K562 (cell line): ENCODE measurements around the gene RPS27.

Experiments used
- ELF4 ChIP-seq: fragments of 450-650 bp; formaldehyde crosslinking; IDR thresholded peaks from 2 replicates; pipeline ENCODE4 v1.4.0; 2022; ENCODE audit warnings: missing genetic modification characterization
- EP300 ChIP-seq: IDR thresholded peaks from 2 replicates; pipeline ENCODE4 v1.6.1; 2012; ENCODE audit warnings: low read length, improper control_type of control experiment
- ETV5 ChIP-seq: sonication (generic); formaldehyde crosslinking; IDR thresholded peaks from 2 replicates; pipeline ENCODE4 v1.4.0; 2020; ENCODE audit warnings: low read depth, mild to moderate bottlenecking, missing genetic modification reagents
- HMG20B ChIP-seq: fragments of 250-450 bp; sonication (Bioruptor Pico); IDR thresholded peaks from 2 replicates; pipeline ENCODE4 v1.5.0; 2021; ENCODE audit warnings: mild to moderate bottlenecking
- JUN ChIP-seq, 2 experiments: sonication (generic) in 1 of 2; formaldehyde crosslinking in 1 of 2; IDR thresholded peaks; 2 replicates each; pipeline versions ENCODE4 v1.6.1 to v1.8.0; 2012 to 2022; ENCODE audit warnings: borderline replicate concordance in 2 of 2, mild to moderate bottlenecking in 2 of 2, improper control_type of control experiment in 1 of 2, low read depth in 1 of 2, low read length in 1 of 2, missing genetic modification reagents in 1 of 2
- POLR2A ChIP-seq: fragments of 450-650 bp; conservative IDR thresholded peaks from 2 replicates; pipeline ENCODE4 v1.6.1; 2016
- RAD21 ChIP-seq, 2 experiments: fragments of 250-450 bp in 1 of 2; fragments of 450-650 bp in 1 of 2; sonication (Bioruptor Pico) in 1 of 2; formaldehyde crosslinking in 1 of 2; IDR thresholded peaks in 1 of 2; conservative IDR thresholded peaks in 1 of 2; 2 replicates each; pipeline versions ENCODE4 v1.4.0 to v1.8.0; 2020 to 2022; ENCODE audit warnings: mild to moderate bottlenecking in 2 of 2, moderate library complexity in 1 of 2
- SAFB ChIP-seq: fragments of 200-400 bp; formaldehyde crosslinking; IDR thresholded peaks from 2 replicates; pipeline ENCODE4 v1.6.1; 2017; ENCODE audit warnings: low read depth, low read length, borderline replicate concordance
- SREBF2 ChIP-seq: sonication (generic); formaldehyde crosslinking; IDR thresholded peaks from 2 replicates; pipeline ENCODE4 v1.4.0; 2020; ENCODE audit warnings: mild to moderate bottlenecking, missing genetic modification reagents
- STAT5B ChIP-seq: fragments of 250-450 bp; sonication (Bioruptor Pico); IDR thresholded peaks from 2 replicates; pipeline ENCODE4 v1.8.0; 2021; ENCODE audit warnings: mild to moderate bottlenecking, inconsistent platforms
- ZNF24 ChIP-seq: fragments of 450-650 bp; IDR thresholded peaks from 2 replicates; pipeline ENCODE4 v1.6.1; 2016
- TF ChIP-seq, protein P1 (sequence below), 3 experiments: IDR thresholded peaks in 2 of 3; conservative IDR thresholded peaks in 1 of 3; 2 replicates each; pipeline ENCODE4 v1.5.1; 2011 to 2012; ENCODE audit warnings: low read length in 3 of 3, mild to moderate bottlenecking in 3 of 3, control low read depth in 2 of 3, improper control_type of control experiment in 1 of 3, inconsistent platforms in 1 of 3, low read depth in 1 of 3, mixed read lengths in 1 of 3, moderate library complexity in 1 of 3; ENCODE audit not compliant: insufficient read depth in 2 of 3
- TF ChIP-seq, protein P2 (sequence below): sonication (generic); formaldehyde crosslinking; IDR thresholded peaks from 2 replicates; pipeline ENCODE4 v1.8.0; 2022; ENCODE audit warnings: mild to moderate bottlenecking, missing genetic modification reagents

DNA sequence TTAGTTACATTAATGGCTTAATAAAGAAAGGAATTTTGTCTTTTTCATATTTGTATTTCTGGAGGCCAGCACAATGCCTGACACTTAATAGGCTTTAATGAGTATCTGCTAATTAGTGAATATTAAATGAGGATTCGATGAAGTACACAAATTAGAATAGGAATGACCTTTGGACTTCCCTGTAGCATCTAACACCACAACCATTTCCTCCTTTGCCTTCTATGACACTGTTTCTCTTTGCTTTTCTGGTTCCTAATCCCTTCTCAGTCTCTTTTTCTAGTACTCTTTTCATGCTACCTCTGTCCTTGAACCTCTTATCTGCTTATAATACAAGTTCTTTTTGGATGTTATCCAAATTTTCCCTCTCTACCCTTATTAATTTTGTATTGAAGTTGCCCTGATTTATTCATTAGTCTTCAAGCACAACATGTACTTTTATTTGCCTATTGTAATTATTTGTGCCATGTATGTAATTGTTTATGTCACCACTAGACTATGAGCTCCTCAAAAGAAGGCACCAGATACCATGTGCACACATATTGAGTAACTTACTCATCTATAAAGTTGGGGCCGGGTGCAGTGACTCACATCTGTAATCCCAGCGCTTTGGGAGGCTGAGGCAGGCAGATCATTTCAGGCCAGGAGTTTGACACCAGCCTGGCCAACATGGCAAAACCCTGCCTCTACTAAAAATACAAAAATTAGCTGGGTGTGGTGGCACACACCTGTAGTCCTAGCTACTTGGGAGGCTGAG, 23.8 kb downstream of the RPS27 start:
- TF ChIP-seq, protein P1, sequence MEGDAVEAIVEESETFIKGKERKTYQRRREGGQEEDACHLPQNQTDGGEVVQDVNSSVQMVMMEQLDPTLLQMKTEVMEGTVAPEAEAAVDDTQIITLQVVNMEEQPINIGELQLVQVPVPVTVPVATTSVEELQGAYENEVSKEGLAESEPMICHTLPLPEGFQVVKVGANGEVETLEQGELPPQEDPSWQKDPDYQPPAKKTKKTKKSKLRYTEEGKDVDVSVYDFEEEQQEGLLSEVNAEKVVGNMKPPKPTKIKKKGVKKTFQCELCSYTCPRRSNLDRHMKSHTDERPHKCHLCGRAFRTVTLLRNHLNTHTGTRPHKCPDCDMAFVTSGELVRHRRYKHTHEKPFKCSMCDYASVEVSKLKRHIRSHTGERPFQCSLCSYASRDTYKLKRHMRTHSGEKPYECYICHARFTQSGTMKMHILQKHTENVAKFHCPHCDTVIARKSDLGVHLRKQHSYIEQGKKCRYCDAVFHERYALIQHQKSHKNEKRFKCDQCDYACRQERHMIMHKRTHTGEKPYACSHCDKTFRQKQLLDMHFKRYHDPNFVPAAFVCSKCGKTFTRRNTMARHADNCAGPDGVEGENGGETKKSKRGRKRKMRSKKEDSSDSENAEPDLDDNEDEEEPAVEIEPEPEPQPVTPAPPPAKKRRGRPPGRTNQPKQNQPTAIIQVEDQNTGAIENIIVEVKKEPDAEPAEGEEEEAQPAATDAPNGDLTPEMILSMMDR (IDR thresholded peaks at IDR 0.05 in 2 of 3, conservative IDR thresholded peaks at IDR 0.05 in 1 of 3; ENCODE audit: insufficient read depth in 2 of 3, low read depth in 1 of 3, low read length in 3 of 3), result no peak
- TF ChIP-seq EP300 (no peak), POLR2A (no peak), ETV5 (no peak), ZNF24 (no peak), SREBF2 (CRISPR knock-in tag) (no peak), RAD21 (CRISPR knock-in tag; conservative IDR thresholded peaks at IDR 0.05 in 1 of 2, IDR thresholded peaks at IDR 0.05 in 1 of 2) (no peak), STAT5B (CRISPR knock-in tag) (no peak), JUN (IDR thresholded peaks at IDR 0.05; ENCODE audit: borderline replicate concordance, low read depth, low read length) (no peak), JUN (CRISPR knock-in tag; IDR thresholded peaks at IDR 0.05; ENCODE audit: borderline replicate concordance) (no peak), HMG20B (CRISPR knock-in tag) (no peak), SAFB (no peak), ELF4 (CRISPR knock-in tag) (no peak)
- TF ChIP-seq, protein P2, sequence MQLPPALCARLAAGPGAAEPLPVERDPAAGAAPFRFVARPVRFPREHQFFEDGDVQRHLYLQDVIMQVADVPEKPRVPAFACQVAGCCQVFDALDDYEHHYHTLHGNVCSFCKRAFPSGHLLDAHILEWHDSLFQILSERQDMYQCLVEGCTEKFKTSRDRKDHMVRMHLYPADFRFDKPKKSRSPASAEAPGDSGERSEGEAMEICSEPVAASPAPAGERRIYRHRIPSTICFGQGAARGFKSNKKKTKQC (CRISPR knock-in tag), result no peak
